ENCODE measurements around the gene LDAF1.
"Not testable (repeated sequence)": the region's sequence is repeated elsewhere in the genome, so short reads cannot be mapped to it uniquely, and the experiment has no call there.

Gene LDAF1

GRCh38 chr16:21159281-21159951, 942 bp downstream of the LDAF1 start:
- peak overlapping the region; percentile 68 for H3K4me3 ChIP-seq (ENCODE audit: low read length)
- no peak for DNase-seq (ENCODE audit: low read depth, low spot score)

GRCh38 chr16:21160276-21160675, 1.8 kb downstream of the LDAF1 start:
- DNase-seq (ENCODE audit: low read depth, low spot score): no peak
- no peak overlapping the region for H3K4me3 ChIP-seq (ENCODE audit: low read length)

- no peak for DNase-seq (ENCODE audit: low read depth, low spot score)
- H3K4me3 ChIP-seq (ENCODE audit: low read length): no peak overlapping the region
These were observed 2.7 kb downstream of the LDAF1 start for GRCh38 chr16:21161211-21161610.

GRCh38 chr16:21162661-21163151, 4.2 kb downstream of the LDAF1 start:
- no peak for DNase-seq (ENCODE audit: low read depth, low spot score)
- H3K4me3 ChIP-seq (ENCODE audit: low read length): no peak overlapping the region

GRCh38 chr16:21163576-21163975, 5.1 kb downstream of the LDAF1 start:
- DNase-seq (ENCODE audit: low read depth, low spot score): no peak
- no peak overlapping the region for H3K4me3 ChIP-seq (ENCODE audit: low read length)

GRCh38 chr16:21164521-21165168, 6.2 kb downstream of the LDAF1 start:
- H3K4me3 ChIP-seq (ENCODE audit: low read length): no peak overlapping the region
- DNase-seq (ENCODE audit: low read depth, low spot score): no peak

GRCh38 chr16:21166561-21166961, 8.1 kb downstream of the LDAF1 start:
- DNase-seq (ENCODE audit: low read depth, low spot score): no peak
- H3K4me3 ChIP-seq (ENCODE audit: low read length): no peak overlapping the region

GRCh38 chr16:21167360-21167759, 8.9 kb downstream of the LDAF1 start:
- no peak for DNase-seq (ENCODE audit: low read depth, low spot score)
- no peak overlapping the region for H3K4me3 ChIP-seq (ENCODE audit: low read length)

GRCh38 chr16:21167929-21168602, 9.6 kb downstream of the LDAF1 start:
- DNase-seq (ENCODE audit: low read depth, low spot score): no peak
- H3K4me3 ChIP-seq (ENCODE audit: low read length): no peak overlapping the region

GRCh38 chr16:21169249-21169981, 10.9 kb downstream of the LDAF1 start:
- no peak overlapping the region for H3K4me3 ChIP-seq (ENCODE audit: low read length)
- no peak for DNase-seq (ENCODE audit: low read depth, low spot score)

GRCh38 chr16:21170116-21170515, 11.6 kb downstream of the LDAF1 start:
- not testable (repeated sequence) for H3K4me3 ChIP-seq (ENCODE audit: low read length); DNase-seq (ENCODE audit: low read depth, low spot score)

- no peak for DNase-seq (ENCODE audit: low read depth, low spot score)
- H3K4me3 ChIP-seq (ENCODE audit: low read length): no peak overlapping the region
These were observed 14.2 kb downstream of the LDAF1 start for GRCh38 chr16:21172650-21173049.

GRCh38 chr16:21175397-21175796, 16.9 kb downstream of the LDAF1 start:
- no peak overlapping the region for H3K4me3 ChIP-seq (ENCODE audit: low read length)
- DNase-seq (ENCODE audit: low read depth, low spot score): no peak

- no peak for DNase-seq (ENCODE audit: low read depth, low spot score)
- no peak overlapping the region for H3K4me3 ChIP-seq (ENCODE audit: low read length)
These were observed 20.9 kb downstream of the LDAF1 start for GRCh38 chr16:21179126-21179982.

- no peak for DNase-seq (ENCODE audit: low read depth, low spot score)
- no peak overlapping the region for H3K4me3 ChIP-seq (ENCODE audit: low read length)
These were observed 21.5 kb downstream of the LDAF1 start for GRCh38 chr16:21179983-21180365.

- no peak for DNase-seq (ENCODE audit: low read depth, low spot score)
- H3K4me3 ChIP-seq (ENCODE audit: low read length): no peak overlapping the region
These were observed 25.5 kb downstream of the LDAF1 start for GRCh38 chr16:21183995-21184394.

GRCh38 chr16:21184834-21185233, 26.4 kb downstream of the LDAF1 start:
- H3K4me3 ChIP-seq (ENCODE audit: low read length): no peak overlapping the region
- DNase-seq (ENCODE audit: low read depth, low spot score): no peak

GRCh38 chr16:21185659-21186325, 27.3 kb downstream of the LDAF1 start:
- no peak overlapping the region for H3K4me3 ChIP-seq (ENCODE audit: low read length)

More at GRCh38 chr16:21185659-21186325, 27.3 kb downstream of the LDAF1 start:
- DNase-seq (ENCODE audit: low read depth, low spot score): no peak
